ENCODE measurements around the gene ZNF644.
"Not testable (repeated sequence)": the region's sequence is repeated elsewhere in the genome, so short reads cannot be mapped to it uniquely, and the experiment has no call there.

Gene ZNF644

GRCh38 chr1:90977522-90977921 is 44.3 kb downstream of the ZNF644 start:
- no peak for DNase-seq

- no peak for DNase-seq
Measured at GRCh38 chr1:90973897-90974798, 47.7 kb downstream of the ZNF644 start.

GRCh38 chr1:90970208-90970607 is 51.6 kb downstream of the ZNF644 start:
- no peak for DNase-seq

GRCh38 chr1:90969241-90969640 is 52.6 kb downstream of the ZNF644 start:
- DNase-seq: no peak

GRCh38 chr1:90964444-90965035 is 57.3 kb downstream of the ZNF644 start:
- no peak for DNase-seq

GRCh38 chr1:90963651-90964050 is 58.2 kb downstream of the ZNF644 start:
- no peak for DNase-seq

- DNase-seq: no peak
Measured at GRCh38 chr1:90963236-90963635, 58.6 kb downstream of the ZNF644 start.

GRCh38 chr1:90959352-90960206 is 62.3 kb downstream of the ZNF644 start:
- no peak for DNase-seq

GRCh38 chr1:90957497-90957896 is 64.3 kb downstream of the ZNF644 start:
- DNase-seq: no peak

GRCh38 chr1:90955769-90956168 is 66.1 kb downstream of the ZNF644 start:
- no peak for DNase-seq

- no peak for DNase-seq
Measured at GRCh38 chr1:90952906-90953305, 68.9 kb downstream of the ZNF644 start.

- no peak for DNase-seq
Measured at GRCh38 chr1:90951009-90951408, 70.8 kb downstream of the ZNF644 start.

GRCh38 chr1:90948301-90948700 is 73.5 kb downstream of the ZNF644 start:
- DNase-seq: no peak

- DNase-seq: no peak
Measured at GRCh38 chr1:90946630-90947029, 75.2 kb downstream of the ZNF644 start.

GRCh38 chr1:90945287-90945686 is 76.5 kb downstream of the ZNF644 start:
- DNase-seq: no peak

- DNase-seq: no peak
Measured at GRCh38 chr1:90943966-90944365, 77.9 kb downstream of the ZNF644 start.

- no peak for DNase-seq
Measured at GRCh38 chr1:90940746-90941145, 81.1 kb downstream of the ZNF644 start.

GRCh38 chr1:90936731-90937130 is 85.1 kb downstream of the ZNF644 start:
- no peak for DNase-seq

- DNase-seq: no peak
Measured at GRCh38 chr1:90936061-90936460, 85.8 kb downstream of the ZNF644 start.

- not testable (repeated sequence) for DNase-seq
Measured at GRCh38 chr1:90928231-90928630, 93.6 kb downstream of the ZNF644 start.

GRCh38 chr1:90927674-90928073 is 94.2 kb downstream of the ZNF644 start:
- DNase-seq: not testable (repeated sequence)

GRCh38 chr1:90926971-90927370 is 94.9 kb downstream of the ZNF644 start:
- no peak for DNase-seq
